IPS-11a (cell line): ENCODE measurements around the gene EFR3B.
A peak's percentile ranks its signal among the peaks of the same experiment; 100 is the strongest.
"Not testable (repeated sequence)": the region's sequence is repeated elsewhere in the genome, so short reads cannot be mapped to it uniquely, and the experiment has no call there.

Experiments
- H3K4me3 ChIP-seq: one replicate; pipeline ENCODE4 v1.5.1; 2013; ENCODE audit warnings: low read depth, low read length, control low read depth

Gene EFR3B

DNA sequence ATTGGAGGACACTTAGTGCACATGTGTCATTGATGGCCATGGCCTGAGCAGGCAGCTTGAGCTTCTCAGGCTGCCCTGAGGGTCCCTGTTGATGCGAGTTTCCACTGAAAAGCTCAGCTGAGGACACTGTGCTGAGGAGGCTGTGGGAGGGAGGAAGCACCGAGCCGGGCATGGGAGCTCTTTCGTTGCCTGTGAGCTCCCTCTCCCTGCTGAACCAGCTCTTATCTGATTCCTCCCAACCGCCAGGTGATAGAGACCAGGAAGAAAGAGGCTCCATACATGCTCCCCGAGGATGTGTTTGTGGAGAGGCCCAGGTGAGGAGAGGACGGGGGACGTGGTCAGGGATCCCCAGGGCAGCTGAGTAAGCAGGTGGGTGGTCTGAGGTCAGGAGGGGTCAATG, 99.2 kb downstream of the EFR3B start:
- H3K4me3 ChIP-seq, result no peak overlapping the region

DNA sequence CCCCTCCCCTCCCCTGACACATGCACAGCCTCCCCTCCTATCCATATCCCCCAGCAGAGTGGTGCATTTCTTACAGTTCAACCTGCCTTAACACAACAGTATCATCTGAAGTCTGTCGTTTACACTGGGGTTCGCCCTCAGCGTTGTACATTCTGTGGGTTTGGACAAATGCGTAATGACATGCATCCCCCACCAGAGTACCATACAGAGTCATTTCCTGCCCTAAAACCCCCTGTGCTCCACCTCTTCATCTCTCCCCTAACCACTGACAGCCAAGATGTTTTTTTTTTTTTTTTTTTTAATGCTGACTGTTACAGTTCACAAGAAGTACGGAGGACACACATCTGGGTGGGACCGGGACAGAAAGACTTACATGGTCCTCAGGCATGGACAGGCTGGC, 103.9 kb downstream of the EFR3B start:
- no peak overlapping the region for H3K4me3 ChIP-seq

DNA sequence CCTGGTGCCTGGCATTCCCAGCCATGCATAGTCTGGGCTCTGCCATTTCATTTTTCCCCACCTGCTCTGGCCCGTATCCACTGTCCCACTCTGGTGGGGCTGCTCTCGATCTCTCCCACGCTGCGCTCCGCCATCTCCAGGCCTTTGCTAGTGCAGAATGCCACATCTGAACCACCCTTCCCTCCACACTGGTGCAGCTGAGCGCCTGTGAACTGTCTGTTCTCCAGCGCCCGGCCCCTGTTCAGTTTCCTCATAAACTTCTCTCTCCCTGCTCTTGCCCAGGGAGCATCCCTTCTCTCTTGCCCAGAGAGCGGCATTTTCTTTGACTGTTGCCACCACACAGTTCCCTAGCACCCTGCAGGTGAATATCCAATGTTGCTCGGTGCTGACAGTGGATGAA, 105.0 kb downstream of the EFR3B start:
- H3K4me3 ChIP-seq, result no peak overlapping the region

DNA sequence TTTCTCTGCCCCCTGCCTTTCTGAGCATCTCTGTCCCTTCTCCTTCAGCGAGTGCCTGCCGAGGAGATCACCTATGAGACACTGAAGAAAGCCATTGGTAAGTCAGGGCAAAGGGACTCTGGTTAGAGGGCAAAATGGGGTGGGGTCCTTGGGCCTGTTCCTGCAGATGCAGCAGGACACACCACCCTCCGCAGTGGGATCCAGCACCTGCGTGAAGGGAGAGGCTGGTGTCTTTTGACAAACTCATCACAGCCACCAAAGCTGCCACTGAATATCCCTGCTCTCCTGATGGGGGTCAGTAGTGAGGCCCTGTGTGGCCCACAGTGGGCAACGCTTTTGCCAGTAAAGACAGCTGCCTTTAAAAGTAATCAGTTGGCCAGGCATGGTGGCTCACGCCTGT, 107.8 kb downstream of the EFR3B start:
- H3K4me3 ChIP-seq, result no peak overlapping the region

DNA sequence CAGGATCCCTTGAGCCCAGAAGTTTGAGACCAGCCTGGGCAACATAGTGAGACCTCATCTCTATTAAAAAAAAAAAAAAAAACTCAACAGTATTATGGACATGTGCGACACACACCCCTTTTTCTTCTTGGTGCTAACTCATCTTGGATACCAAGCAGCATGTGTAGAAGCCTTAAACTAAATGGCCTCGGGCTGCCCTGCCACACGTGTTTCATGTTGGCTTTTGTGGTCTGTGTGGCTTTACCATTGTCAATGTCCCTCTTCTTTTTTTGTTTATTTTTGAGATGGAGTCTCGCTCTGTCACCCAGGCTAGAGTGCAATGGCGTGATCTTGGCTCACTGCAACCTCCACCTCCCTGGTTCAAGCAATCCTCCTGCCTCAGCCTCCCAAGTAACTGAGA, 109.1 kb downstream of the EFR3B start:
- not testable (repeated sequence) for H3K4me3 ChIP-seq

DNA sequence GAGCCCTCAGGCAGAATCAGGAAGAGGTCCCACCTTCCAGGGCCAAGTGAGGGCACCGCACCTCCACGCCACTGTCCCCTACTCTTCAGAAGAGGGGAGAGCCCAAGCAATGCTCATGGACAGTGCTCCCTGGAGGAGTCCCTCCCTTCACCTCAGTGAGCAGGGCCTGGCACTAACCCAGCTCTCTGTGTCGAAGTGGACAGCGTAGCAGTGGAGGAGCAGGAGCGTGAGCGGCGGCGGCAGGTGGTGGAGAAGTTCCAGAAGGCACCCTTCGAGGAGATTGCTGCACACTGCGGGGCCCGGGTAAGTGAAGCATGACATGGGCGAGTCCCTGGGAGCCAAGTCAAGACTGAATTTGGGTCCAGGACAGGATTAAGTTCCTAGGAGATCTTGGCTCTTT, 109.8 kb downstream of the EFR3B start:
- no peak overlapping the region for H3K4me3 ChIP-seq

DNA sequence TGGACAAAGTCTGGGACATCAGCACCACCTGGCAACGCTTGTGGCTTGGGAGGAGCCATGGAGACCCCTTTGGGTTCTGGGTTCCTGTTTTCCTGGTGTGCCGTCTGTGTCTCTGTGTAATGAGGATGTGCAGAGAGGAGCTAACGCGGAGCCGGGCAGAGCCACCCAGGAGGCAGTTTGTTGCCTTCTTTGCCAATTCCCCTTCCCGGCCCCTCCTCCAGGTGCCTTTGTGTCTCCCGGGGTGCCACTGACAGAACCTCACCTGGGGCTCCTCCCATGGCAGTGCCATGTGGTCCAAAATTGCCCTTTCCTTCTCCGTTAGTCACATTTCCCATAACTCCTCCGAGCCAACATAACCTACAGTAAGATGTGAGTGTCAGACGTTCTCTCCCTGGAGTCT, 113.5 kb downstream of the EFR3B start:
- no peak overlapping the region for H3K4me3 ChIP-seq

DNA sequence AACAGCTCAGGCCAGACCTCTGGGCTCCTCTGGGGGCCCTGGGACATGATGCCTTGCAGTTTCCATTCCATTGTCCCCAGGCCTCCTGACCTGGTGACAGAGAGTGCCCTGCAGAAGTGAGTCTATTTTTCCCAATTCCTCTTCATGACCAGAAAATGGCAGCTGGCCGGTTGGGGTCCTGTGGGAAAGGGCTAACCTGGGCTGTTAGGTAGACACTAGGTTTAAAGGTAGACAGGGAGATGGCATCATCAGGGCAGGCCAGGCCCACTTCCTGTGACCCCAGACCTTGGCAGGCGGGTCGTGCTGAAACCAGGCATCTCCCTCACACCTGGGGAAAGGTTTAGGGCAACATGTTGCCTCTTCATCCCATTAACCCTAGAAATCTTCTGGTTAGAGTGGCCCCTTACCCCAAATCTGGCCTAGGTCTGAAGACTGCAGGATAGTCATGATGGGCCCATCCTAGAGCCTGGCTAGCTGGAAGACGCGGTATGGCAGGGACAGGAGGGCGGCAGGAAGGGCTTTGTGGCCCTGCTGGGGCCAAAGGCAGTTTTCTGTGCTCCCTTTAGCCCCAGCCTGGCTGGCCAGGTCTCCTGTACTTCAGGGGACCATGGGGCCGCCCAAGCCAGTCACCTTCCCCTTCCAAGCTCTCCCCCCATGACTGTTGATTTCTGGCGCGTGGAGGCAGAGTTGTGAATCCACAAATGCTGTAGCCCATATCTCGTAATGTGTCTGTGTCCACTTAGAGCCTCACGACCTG, 116.4 kb downstream of the EFR3B start:
- no peak overlapping the region for H3K4me3 ChIP-seq

DNA sequence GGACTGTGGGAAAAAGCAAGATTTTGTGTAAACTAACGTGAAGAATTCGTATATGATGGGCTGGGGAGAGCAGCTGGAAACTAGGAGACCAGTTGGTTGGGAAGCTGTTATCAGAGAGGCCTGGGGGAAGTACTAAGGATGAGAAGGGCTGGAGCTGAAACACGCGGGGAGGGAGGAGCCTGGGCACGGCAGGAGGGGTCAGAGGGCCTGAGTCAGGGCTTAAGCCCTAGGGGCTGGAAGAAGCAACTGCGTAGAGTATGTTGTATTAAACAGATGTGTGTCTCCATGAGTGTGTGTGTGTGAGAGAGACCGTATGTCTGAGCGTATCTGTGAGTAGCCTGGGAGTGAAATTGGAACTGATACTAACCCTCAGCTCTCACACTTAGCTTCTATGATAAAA, 118.1 kb downstream of the EFR3B start:
- H3K4me3 ChIP-seq, result no peak overlapping the region

DNA sequence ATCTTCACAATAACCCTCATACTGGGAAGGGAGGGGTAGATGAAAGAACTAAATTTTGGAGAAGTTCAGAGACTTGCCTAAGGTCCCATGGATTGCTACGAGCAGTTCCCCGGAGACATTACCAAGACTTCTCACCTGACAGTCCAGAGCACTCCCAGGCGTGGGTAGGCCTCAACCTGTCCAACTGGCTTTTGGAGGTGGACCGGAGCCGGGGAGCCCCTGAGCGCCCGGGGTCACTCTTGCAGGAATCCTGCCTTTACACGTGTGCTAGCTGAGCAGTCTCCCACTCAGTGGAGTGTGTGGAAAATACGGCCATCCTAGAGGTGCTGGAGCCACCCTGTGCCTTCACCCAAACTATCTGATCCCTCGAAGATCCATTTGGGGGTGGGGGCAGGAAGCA, 118.5 kb downstream of the EFR3B start:
- H3K4me3 ChIP-seq, result no peak overlapping the region

DNA sequence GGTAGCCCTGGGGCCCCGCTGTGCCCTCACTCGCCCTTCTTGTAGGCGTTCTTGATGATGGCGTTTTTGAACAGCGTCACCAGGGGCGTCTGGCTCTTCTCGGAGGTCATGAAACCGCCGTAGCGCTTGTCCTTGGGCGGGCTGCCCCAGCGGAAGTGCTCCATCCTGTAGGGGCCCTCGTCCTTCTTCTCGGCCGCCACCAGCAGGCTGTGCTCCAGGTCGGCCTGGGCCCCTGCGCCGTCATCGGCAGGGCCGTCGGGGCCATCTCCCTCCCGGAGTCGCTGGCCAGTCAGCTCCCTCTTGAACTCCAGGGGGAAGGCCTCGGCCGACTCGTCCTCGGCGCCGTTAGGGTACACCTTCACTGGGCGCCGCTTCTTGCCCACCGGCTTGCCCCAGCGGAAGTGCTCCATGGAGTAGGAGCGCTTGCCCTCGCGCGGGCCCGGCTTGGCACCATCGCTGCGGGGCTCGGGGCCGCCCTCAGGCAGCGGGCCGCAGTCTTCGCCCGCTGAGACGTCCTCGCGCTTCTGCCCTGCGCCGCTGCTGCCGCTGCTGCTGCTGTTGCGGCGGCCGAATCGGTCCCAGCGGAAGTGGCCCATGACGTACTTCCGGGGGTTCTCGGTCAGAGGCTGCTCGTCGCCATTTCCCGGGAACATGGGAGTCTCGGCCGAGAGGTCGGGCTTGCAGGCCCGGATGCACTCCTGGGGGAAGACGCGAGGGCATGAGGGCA, 119.3 kb downstream of the EFR3B start:
- H3K4me3 ChIP-seq, result no peak overlapping the region

DNA sequence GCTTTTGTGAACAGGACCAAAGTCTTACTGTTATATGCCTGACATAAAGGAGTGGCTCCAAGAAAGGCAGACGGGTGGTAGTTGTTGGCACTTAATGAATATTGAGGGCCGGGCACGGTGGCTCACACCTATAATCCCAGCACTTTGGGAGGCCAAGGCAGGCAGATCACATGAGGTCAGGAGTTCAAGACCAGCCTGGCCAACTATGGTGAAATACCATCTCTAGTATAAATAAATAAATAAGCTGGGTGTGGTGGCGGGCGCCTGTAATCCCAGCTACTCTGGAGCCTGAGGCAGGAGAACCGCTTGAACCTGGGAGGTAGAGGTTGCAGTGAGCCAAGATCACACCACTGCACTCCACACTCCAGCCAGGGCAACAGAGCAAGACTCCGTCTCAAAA, 120.2 kb downstream of the EFR3B start:
- not testable (repeated sequence) for H3K4me3 ChIP-seq

DNA sequence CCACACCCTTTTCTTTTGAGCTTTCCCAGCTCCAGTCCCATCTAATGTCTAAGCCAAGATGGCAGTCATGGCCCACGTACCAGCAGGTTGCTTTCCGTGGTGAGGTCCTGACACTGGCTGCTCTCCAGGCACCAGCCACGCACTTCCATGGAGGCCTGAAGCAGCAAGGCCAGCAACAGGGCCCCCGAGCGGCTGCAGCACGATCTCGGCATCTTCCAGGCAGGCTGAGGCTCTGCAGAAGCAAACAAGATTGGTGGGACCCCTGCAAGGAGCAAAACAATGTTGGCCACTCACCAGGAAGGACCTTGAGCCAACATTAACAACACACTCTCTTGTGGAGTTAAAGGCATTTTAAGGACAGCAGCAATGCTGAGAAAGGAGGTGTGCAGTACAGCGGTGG, 122.7 kb downstream of the EFR3B start:
- H3K4me3 ChIP-seq, result no peak overlapping the region

DNA sequence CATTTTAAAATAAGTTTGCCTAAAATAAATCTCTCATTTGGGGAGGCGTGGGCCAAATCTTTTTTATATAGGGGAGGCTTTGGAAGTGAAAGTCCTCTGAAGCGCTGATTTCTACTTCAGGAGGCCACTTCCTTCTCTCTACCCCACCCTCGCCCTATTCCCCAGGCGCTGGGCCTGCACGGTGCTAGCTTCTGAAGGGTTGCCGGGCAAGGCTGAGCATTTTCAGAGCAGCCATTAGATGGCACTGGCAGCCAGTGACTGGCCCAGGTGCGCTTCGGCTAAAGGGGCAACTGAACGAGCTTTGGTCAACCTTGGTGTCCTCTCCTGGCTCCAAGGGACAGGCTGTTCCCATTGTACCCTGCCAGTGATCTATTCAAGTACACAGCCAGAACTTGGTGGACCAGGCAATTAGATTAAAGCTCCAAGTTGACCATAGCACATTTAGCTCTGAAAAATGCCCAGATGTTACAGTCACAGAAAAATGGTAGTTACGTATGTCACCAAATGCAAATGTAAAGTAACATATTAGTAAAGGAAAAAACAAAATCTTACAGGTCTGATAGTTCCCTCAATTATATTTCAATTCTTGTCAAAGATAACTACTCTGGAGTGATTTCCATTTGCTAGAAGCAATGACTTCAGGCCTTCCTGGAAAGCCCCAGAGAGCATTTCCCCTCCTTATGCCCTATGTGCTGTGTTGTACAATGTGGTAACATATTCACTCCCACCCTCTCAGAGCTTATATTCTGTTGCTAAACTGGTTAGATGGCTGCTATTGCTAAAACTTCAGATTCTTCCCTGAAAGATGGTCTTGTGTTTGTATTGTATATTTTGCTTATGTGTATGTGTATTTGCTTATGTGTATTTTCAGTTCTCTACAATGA, 124.4 kb downstream of the EFR3B start:
- H3K4me3 ChIP-seq, result no peak overlapping the region

DNA sequence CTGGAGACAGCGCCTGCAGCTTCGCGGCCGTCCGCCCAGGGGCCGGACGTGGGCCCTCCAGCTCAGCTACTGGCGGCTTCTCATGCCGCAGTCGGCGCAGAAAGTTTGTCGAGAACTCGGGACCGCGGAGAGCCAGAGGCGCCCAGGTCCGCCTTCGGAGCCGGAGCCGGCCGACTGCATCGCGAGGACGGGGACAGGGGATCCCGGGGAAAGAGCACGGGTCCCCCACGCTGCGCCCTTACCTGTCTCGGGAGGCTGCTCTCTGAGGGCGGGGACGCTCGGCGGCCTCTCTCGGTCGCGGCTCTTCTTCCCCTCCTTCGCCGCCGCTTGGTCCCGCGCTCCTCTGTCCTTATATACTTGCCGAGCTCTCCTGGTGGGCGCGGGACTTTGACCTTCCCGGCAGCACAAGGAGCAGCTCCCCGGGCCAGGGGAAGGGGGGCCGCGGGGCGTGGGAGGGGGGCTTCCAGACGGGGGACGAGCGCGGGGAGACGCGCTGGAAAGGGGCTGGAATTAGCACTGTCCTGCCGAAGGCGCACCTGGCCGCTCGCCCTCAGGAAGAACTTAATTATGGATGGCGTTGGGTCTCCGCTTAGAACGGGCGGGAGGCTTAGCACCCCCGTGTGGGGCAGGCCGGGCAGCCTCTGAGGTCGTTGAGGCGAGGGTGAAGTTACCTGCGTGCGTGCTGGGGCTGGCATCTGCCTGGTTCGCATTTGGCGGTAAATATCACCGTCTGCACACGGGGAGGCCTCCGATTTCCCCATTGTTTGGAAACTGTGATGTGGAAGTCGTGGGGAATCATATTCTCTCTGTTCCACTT, 126.6 kb downstream of the EFR3B start, which contains the start of gene POMC:
Gene POMC, minus strand, starts transcription at position 325 of the 817 bp plus-strand sequence. CDS start 3,808 bp downstream, outside the sequence.
- H3K4me3 ChIP-seq, result peak within 1 kb of the TSS; percentile 50

DNA sequence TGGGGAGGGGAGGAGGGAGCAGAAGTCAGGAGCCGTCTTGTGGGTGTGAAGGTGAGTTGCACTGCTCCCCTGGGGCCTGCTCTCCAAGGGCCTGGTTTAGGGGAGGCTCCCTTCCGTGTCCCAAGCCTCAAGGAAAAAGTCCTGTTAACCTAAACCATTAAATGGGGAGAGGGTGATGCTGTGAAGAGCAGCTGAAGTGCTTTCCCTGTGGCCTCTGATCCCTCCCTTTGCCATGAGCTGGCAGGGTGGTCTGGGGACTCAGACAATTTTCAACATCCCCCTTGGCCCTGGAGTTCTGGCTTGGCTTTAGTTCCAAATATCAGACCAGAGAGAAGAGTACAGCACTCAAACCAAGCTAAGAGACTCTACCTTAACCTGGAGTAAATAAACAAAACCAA, 127.2 kb downstream of the EFR3B start:
- peak overlapping the region; percentile 50 for H3K4me3 ChIP-seq

DNA sequence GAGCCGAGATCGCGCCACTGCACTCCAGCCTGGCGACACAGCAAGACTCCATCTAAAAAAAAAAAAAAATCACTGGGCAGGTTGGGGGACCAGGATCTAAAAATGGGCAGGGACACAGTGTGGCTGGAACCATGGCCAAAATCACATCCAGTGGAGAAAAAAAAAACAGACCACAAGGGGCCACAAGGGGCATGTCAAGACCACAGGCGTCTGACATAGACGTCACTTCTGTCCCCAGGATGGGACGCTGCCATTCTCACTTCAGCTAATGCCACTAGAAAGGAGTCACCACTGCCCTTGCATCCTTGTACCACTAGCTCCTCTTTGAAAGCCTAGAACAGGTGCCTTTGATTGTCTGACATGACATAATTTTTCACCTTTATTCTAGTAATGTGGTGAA, 129.0 kb downstream of the EFR3B start:
- H3K4me3 ChIP-seq, result no peak overlapping the region

DNA sequence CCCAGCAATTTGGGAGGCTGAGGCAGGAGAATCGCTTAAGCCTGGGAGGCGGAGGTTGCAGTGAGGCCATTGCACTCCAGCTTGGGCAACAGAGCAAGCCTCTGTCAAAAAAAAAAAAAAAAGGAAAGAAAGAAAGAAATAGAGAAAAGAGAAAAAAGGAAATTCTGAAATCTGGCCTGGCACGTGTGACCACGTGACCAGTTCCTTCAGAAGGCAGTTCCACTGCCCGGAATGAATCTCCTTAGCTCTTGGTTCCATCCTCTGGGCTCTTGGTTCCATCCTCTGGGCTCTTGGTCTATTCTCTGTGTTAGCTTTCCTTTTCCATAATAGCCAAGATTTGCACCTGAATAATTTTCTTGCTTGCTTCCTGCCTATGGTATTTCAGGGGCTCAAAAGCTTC, 131.8 kb downstream of the EFR3B start:
- no peak overlapping the region for H3K4me3 ChIP-seq

DNA sequence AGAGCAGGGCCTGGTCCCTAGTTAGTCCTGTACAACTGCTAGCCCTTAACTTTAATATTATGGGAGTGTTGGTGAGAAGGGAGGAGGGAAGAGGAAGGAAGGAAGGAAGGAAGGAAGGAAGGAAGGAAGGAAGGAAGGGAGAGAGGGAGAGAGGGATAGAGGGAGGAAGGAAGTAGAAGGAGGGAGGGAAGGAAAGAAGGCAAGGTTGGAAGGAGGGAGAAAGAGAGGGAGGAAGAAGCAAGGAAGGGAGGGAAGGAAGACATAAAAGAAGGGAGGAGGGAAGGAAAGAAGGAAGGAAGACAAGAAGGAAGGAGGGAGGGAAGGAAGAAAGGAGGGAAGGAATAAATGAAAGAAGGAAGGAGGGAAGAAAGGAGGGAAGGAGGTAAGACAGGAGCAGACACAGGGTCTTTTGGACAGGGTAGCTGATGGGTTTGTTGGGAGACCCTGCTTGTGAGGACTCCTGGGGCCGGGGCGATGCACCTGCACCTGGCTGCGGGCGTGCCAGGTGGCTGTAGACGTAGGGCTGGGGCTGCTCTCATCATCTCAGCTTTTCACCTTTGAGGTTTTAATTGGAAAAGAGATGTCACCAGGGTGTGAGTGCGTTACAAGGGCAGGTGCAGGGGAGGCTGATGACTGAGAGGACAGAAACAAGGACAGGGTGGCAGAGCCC, 132.5 kb downstream of the EFR3B start:
- H3K4me3 ChIP-seq, result no peak overlapping the region

DNA sequence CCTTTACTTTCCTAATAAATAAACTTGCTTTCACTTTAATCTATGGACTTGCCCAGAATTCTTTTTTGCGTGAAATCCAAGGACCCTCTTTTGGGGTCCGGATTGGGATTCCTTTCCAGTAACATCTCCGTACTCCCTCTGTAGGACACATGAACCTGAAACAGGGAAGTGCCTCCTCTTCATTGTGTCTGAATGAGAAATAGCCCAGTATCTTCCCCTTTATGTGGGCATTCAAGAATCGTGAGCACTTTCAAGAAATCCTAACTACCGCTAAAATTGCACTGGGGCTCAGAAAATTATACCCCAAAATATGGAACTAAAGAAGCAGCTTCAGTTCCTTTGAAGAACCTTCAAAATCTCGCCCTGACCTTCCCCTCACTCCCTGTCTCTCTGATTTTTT, 134.3 kb downstream of the EFR3B start:
- no peak overlapping the region for H3K4me3 ChIP-seq
